ENCODE results near the gene ZNF280C. TPM values are rescaled to one million over a fixed set of nuclear protein-coding genes. Genes with fewer than 3 reads are reported as not detected.

The ZNF280C gene
- total RNA-seq, 2 donors from 2014 or later, result 2.1 to 2.4 TPM

DNA sequence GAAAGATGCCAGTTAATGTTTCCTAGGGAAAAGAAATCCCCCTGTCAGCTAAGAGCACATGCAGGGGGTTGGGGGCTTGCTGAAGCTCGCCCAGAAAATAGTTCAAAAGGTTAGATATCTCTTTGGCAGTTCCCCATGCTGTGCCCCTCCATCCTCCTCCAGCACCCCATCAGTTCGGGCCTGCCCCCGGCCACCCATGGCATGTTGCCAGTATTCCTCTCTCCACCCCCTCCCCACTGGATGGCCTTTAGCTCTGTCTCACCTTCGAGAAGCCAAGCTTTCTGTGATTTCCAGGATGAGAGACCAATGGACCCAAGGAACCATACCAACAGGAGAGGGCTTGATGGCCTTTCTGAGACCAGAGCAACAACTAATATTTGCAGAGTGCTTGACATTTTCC, 91.8 kb downstream of the ZNF280C start:
- Histone ChIP-seq H3K4me1 (no peaks in the 10 kb centered on the region), H3K36me3 (no peaks in the 10 kb centered on the region), H3K9ac (ENCODE audit: low read depth in 2 of 2, low read length in 2 of 2) (no peak overlapping the region), H3K27me3 (no peaks in the 10 kb centered on the region), H3K4me3 (no peak overlapping the region), H3K27ac (no peak overlapping the region), H3K9me3 (no peaks in the 10 kb centered on the region)
- no peak for DNase-seq
- TF ChIP-seq, protein P1, sequence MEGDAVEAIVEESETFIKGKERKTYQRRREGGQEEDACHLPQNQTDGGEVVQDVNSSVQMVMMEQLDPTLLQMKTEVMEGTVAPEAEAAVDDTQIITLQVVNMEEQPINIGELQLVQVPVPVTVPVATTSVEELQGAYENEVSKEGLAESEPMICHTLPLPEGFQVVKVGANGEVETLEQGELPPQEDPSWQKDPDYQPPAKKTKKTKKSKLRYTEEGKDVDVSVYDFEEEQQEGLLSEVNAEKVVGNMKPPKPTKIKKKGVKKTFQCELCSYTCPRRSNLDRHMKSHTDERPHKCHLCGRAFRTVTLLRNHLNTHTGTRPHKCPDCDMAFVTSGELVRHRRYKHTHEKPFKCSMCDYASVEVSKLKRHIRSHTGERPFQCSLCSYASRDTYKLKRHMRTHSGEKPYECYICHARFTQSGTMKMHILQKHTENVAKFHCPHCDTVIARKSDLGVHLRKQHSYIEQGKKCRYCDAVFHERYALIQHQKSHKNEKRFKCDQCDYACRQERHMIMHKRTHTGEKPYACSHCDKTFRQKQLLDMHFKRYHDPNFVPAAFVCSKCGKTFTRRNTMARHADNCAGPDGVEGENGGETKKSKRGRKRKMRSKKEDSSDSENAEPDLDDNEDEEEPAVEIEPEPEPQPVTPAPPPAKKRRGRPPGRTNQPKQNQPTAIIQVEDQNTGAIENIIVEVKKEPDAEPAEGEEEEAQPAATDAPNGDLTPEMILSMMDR (IDR thresholded peaks at IDR 0.05), result no peak
- intact Hi-C loops (cut with DNase I), result no loop called here

GRCh38 chrX:130176354-130176776, 92.3 kb downstream of the ZNF280C start:
- no peak overlapping the region for H3K9ac ChIP-seq (ENCODE audit: low read depth in 2 of 2, low read length in 2 of 2)
- no peaks in the 10 kb centered on the region for H3K27me3 ChIP-seq
- H3K27ac ChIP-seq, result no peak overlapping the region
- H3K36me3 ChIP-seq, result no peaks in the 10 kb centered on the region
- DNase-seq, result no peak
- no peak overlapping the region for H3K4me3 ChIP-seq
- TF ChIP-seq, protein P1 (IDR thresholded peaks at IDR 0.05), result no peak
- intact Hi-C loops (cut with DNase I), result no loop called here
- H3K9me3 ChIP-seq, result no peaks in the 10 kb centered on the region
- H3K4me1 ChIP-seq, result no peaks in the 10 kb centered on the region

DNA sequence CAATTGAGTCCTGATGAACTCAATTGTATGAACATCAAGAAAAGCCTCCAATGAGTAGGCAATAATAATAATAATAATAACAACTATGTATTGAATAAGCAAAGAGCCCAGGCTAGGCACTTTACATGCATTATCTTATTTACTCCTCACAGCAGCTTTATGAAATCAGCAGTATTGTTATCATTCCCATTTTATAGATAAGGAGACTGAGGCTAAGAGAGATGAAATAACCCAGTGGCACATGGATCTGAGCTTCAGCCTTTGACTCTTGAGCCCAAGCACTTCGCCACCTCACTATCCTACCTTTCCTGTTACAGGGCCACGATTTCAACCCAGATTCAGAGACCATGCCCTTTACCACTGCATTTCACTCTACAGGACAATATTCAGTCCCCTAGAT, 93.8 kb downstream of the ZNF280C start:
- no peaks in the 10 kb centered on the region for H3K36me3 ChIP-seq
- H3K27ac ChIP-seq, result no peak overlapping the region
- TF ChIP-seq, protein P1 (IDR thresholded peaks at IDR 0.05), result no peak
- H3K27me3 ChIP-seq, result no peaks in the 10 kb centered on the region
- no peak overlapping the region for H3K4me3 ChIP-seq
- H3K9ac ChIP-seq (ENCODE audit: low read depth in 2 of 2, low read length in 2 of 2), result no peak overlapping the region
- intact Hi-C loops (cut with DNase I), result no loop called here
- H3K4me1 ChIP-seq, result no peaks in the 10 kb centered on the region
- DNase-seq, result no peak
- H3K9me3 ChIP-seq, result no peaks in the 10 kb centered on the region

- no peak for DNase-seq
- no peak overlapping the region for H3K4me3 ChIP-seq
- no peak overlapping the region for H3K9ac ChIP-seq (ENCODE audit: low read depth in 2 of 2, low read length in 2 of 2)
- intact Hi-C loops (cut with DNase I), result no loop called here
- H3K9me3 ChIP-seq, result no peaks in the 10 kb centered on the region
- TF ChIP-seq, protein P1 (IDR thresholded peaks at IDR 0.05), result no peak
- H3K27ac ChIP-seq, result peak overlapping the region; percentile 32
- H3K27me3 ChIP-seq, result no peaks in the 10 kb centered on the region
- H3K4me1 ChIP-seq, result no peaks in the 10 kb centered on the region
- H3K36me3 ChIP-seq, result no peaks in the 10 kb centered on the region
Measured at GRCh38 chrX:130174045-130174704, 94.5 kb downstream of the ZNF280C start.

DNA sequence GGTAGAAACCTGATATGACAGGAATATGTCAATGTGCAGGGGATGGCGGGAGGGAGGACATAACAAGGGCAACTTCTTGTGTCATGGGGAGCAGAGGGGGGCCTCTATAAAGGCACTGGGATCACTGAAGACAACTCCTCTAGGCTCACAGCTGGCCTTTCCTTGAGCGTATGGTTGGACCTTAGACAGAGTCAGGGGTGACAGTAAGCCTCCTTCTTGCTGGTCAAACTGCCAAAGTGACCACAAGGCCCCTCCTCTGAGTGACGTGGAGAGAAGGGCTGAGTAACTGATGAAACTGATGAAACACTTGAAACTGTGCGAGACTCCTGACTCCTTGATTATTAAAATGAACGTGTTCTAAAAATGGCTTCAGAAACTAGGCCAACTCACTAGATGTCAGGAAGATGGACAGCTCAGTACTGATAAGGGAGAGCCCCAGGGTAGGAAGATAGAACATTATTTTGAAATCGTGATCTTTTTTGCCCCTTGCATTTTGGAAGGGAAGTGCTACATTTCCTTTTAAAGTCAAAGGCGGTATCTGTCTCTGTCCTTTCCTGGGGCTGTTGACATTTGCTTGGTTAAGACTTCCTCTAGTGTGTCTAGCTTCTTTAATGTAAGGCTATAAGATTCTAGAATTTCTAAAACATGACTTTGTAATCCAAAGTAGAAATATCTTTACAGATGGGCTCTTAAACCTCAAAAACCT, 95.4 kb downstream of the ZNF280C start:
- Histone ChIP-seq H3K27ac (peak overlapping the region; percentile 32), H3K9ac (ENCODE audit: low read depth in 2 of 2, low read length in 2 of 2) (no peak overlapping the region)
- DNase-seq, result peak; percentile 41

More for the DNA sequence above, 95.4 kb downstream of the ZNF280C start:
- no peaks in the 10 kb centered on the region for H3K36me3 ChIP-seq
- no peaks in the 10 kb centered on the region for H3K27me3 ChIP-seq
- TF ChIP-seq, protein P1 (IDR thresholded peaks at IDR 0.05), result no peak
- H3K4me1 ChIP-seq, result no peaks in the 10 kb centered on the region
- no peak overlapping the region for H3K4me3 ChIP-seq
- intact Hi-C loops (cut with DNase I), result no loop called here
- H3K9me3 ChIP-seq, result no peaks in the 10 kb centered on the region
